ENCODE results near the gene PVALEF.

PVALEF gene

DNA sequence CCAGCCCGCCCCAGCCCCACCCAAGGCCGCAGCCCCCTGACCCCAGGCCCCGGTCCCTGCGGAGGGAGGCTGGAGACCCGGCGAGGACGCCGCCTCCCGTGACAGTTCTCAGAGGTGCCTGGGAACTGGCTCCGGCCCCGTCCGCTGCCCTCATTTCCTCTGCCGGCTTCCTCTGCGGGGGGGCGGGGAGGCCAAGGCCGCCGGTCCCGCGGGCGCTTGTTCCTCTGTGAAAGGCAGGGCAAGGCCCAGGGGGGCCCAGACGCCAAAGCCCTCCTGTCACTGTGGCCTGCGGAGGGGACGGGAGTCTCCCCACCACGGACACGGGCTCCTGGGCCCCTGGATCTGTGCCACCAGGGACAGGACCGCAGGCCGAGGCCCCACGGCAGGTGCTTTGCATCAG lies 5.0 kb upstream of the PVALEF start:
- H3K27me3 ChIP-seq (ENCODE audit: control insufficient read depth in 1 of 2, insufficient read depth in 2 of 2, low read length in 2 of 2), result peaks cover 0 to 5% of the 10 kb centered on the region in 2 donors
- no peak overlapping the region for H3K9ac ChIP-seq (ENCODE audit: low read length)
- H3K36me3 ChIP-seq (ENCODE audit: insufficient read depth, low read length), result no peaks in the 10 kb centered on the region
- no peak overlapping the region for H3K4me3 ChIP-seq (ENCODE audit: low read depth in 1 of 2, low read length in 2 of 2)
- H3K4me1 ChIP-seq (ENCODE audit: insufficient read depth, low read length), result no peaks in the 10 kb centered on the region
- H3K27ac ChIP-seq (ENCODE audit: low read depth, low read length), result no peak overlapping the region
- H3K9me3 ChIP-seq (ENCODE audit: low read length), result no peaks in the 10 kb centered on the region

DNA sequence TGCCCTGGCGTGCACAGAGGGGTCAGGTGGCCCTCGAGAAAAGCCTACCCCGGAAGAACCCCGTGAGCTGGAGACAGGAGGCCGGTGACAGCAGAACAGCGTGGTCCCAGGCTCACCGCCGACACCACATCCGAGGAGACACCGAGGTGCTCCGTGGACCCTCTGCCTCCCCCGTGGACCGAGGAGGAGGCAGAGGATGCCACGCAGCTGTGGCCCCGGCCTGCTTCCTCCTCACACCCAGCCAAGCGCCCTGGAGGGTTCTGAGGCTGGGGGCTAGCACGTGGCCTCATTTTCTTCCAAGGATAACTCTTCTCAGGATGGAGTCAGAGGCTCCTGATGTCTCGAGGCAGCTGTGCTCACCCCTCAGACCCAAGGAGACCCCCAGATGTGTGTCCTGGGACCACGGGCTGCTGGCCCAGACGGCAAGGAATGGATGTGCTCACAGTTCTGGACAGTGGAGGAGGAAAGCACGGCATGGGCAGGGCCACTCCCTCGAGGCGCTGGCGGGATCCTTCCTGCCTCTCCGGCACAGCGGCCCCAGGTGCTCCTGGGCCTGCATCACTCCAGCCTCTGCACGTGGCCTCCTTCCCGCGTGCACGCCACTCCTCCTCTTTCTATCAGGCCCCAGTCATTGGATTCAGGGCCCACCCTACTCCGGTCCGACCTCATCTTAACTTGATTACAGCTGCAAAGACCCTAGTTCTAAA lies 4.4 kb upstream of the PVALEF start:
- no peaks in the 10 kb centered on the region for H3K36me3 ChIP-seq (ENCODE audit: insufficient read depth, low read length)
- no peak overlapping the region for H3K27ac ChIP-seq (ENCODE audit: low read depth, low read length)
- no peak overlapping the region for H3K9ac ChIP-seq (ENCODE audit: low read length)
- H3K4me1 ChIP-seq (ENCODE audit: insufficient read depth, low read length), result no peaks in the 10 kb centered on the region
- no peak overlapping the region for H3K4me3 ChIP-seq (ENCODE audit: low read depth in 1 of 2, low read length in 2 of 2)
- no peaks in the 10 kb centered on the region for H3K9me3 ChIP-seq (ENCODE audit: low read length)
- H3K27me3 ChIP-seq (ENCODE audit: control insufficient read depth in 1 of 2, insufficient read depth in 2 of 2, low read length in 2 of 2), result peaks cover 0 to 10% of the 10 kb centered on the region in 2 donors

DNA sequence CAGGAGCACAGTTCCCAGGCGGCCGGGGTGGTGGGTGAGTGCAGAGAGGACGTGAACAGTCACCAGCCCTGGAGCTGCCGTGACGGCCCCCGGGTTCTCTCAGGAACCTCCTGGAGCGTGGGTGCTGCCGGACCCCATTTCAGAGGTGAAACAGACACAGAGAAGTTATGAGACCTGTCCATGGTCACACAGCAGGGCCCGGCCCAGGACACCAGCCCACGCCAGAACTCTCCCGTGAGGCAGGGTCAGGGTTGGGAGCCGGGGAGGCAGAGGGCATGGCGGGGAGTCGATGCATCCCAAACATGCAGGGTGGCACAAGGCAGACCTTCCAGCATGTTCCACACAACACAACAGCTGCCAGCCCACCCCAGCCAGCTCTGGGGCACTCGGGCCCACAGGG lies 3.8 kb upstream of the PVALEF start:
- no peak overlapping the region for H3K9ac ChIP-seq (ENCODE audit: low read length)
- H3K36me3 ChIP-seq (ENCODE audit: insufficient read depth, low read length), result no peaks in the 10 kb centered on the region
- H3K4me1 ChIP-seq (ENCODE audit: insufficient read depth, low read length), result no peaks in the 10 kb centered on the region
- no peaks in the 10 kb centered on the region for H3K9me3 ChIP-seq (ENCODE audit: low read length)
- H3K4me3 ChIP-seq (ENCODE audit: low read depth in 1 of 2, low read length in 2 of 2), result no peak overlapping the region
- H3K27ac ChIP-seq (ENCODE audit: low read depth, low read length), result no peak overlapping the region
- H3K27me3 ChIP-seq (ENCODE audit: control insufficient read depth in 1 of 2, insufficient read depth in 2 of 2, low read length in 2 of 2), result peaks cover 0 to 11% of the 10 kb centered on the region in 2 donors

- no peak overlapping the region for H3K27ac ChIP-seq (ENCODE audit: low read depth, low read length)
These were observed 3.3 kb upstream of the PVALEF start for GRCh38 chr17:81161972-81162371.

DNA sequence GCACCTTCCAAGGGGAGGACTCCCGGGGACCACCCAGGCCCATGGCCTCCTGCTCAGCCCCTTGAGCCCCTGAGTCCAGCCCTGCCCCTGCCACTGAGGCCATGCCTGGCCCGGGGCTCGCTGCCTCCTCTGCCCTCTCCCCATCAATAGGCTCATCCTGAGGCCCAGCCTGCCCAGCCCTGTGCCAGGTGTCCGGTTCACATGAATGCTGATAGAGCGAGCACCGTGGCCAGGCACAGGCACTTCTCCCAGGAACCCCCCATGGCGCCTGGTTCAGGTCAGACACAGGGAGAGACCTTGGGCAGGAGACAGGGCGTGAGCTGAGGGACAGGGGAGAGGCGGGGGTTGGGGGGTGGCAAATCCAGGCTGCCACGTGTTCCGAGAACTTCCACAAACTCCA lies 2.8 kb upstream of the PVALEF start:
- H3K9me3 ChIP-seq (ENCODE audit: low read length), result no peaks in the 10 kb centered on the region
- no peaks in the 10 kb centered on the region for H3K36me3 ChIP-seq (ENCODE audit: insufficient read depth, low read length)
- no peak overlapping the region for H3K9ac ChIP-seq (ENCODE audit: low read length)
- no peaks in the 10 kb centered on the region for H3K4me1 ChIP-seq (ENCODE audit: insufficient read depth, low read length)
- no peak overlapping the region for H3K4me3 ChIP-seq (ENCODE audit: low read depth in 1 of 2, low read length in 2 of 2)
- H3K27me3 ChIP-seq (ENCODE audit: control insufficient read depth in 1 of 2, insufficient read depth in 2 of 2, low read length in 2 of 2), result peaks cover 0 to 20% of the 10 kb centered on the region in 2 donors
- no peak overlapping the region for H3K27ac ChIP-seq (ENCODE audit: low read depth, low read length)

More at GRCh38 chr17:81161972-81162371, 3.3 kb upstream of the PVALEF start:
- no peaks in the 10 kb centered on the region for H3K9me3 ChIP-seq (ENCODE audit: low read length)
- H3K9ac ChIP-seq (ENCODE audit: low read length), result no peak overlapping the region
- H3K27me3 ChIP-seq (ENCODE audit: control insufficient read depth in 1 of 2, insufficient read depth in 2 of 2, low read length in 2 of 2), result peaks cover 0 to 15% of the 10 kb centered on the region in 2 donors
- H3K4me1 ChIP-seq (ENCODE audit: insufficient read depth, low read length), result no peaks in the 10 kb centered on the region
- no peak overlapping the region for H3K4me3 ChIP-seq (ENCODE audit: low read depth in 1 of 2, low read length in 2 of 2)
- no peaks in the 10 kb centered on the region for H3K36me3 ChIP-seq (ENCODE audit: insufficient read depth, low read length)

- Histone ChIP-seq H3K4me1 (ENCODE audit: insufficient read depth, low read length) (no peaks in the 10 kb centered on the region), H3K9me3 (ENCODE audit: low read length) (no peaks in the 10 kb centered on the region), H3K27ac (ENCODE audit: low read depth, low read length) (no peak overlapping the region), H3K27me3 (ENCODE audit: control insufficient read depth in 1 of 2, insufficient read depth in 2 of 2, low read length in 2 of 2) (peaks cover 0 to 25% of the 10 kb centered on the region in 2 donors), H3K36me3 (ENCODE audit: insufficient read depth, low read length) (no peaks in the 10 kb centered on the region), H3K4me3 (ENCODE audit: low read depth in 1 of 2, low read length in 2 of 2) (no peak overlapping the region), H3K9ac (ENCODE audit: low read length) (no peak overlapping the region)
These were observed 2.1 kb upstream of the PVALEF start for GRCh38 chr17:81163051-81163695.

DNA sequence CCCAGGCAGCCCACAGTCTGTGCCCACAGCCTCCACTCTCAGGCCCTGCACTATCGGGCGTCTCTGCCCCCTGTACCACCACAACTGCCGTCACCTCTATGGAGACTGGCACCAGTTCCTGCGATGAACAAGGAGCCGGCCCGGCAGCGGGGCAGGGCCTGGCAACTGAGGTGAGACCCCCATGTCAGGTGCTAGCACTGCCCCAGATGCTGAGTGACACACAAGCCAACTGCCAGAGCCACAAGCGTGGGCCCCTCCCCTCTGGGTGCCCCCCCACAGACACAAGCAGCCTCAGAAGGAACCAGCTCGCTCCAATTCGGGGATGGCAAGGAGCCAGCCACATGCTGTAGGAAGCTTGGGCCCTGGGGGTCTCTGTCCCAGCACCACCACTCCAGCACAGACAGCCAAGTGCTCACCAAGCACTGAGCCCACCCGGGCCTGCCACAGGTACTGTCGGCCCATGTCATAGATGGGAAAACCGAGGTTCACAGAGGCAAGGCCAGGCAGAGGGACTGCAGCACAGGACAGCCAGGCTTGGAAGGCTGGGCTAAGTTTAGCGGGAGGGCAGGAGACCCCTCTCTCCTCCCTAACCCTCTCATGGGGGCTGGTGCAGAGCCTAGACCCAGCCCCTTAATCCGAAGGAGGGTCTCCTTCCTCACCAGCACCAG lies 1.5 kb upstream of the PVALEF start:
- H3K4me1 ChIP-seq (ENCODE audit: insufficient read depth, low read length), result no peaks in the 10 kb centered on the region
- no peak overlapping the region for H3K27ac ChIP-seq (ENCODE audit: low read depth, low read length)
- no peaks in the 10 kb centered on the region for H3K9me3 ChIP-seq (ENCODE audit: low read length)
- H3K27me3 ChIP-seq (ENCODE audit: control insufficient read depth in 1 of 2, insufficient read depth in 2 of 2, low read length in 2 of 2), result peaks cover 0 to 25% of the 10 kb centered on the region in 2 donors
- no peaks in the 10 kb centered on the region for H3K36me3 ChIP-seq (ENCODE audit: insufficient read depth, low read length)
- no peak overlapping the region for H3K4me3 ChIP-seq (ENCODE audit: low read depth in 1 of 2, low read length in 2 of 2)
- H3K9ac ChIP-seq (ENCODE audit: low read length), result no peak overlapping the region

DNA sequence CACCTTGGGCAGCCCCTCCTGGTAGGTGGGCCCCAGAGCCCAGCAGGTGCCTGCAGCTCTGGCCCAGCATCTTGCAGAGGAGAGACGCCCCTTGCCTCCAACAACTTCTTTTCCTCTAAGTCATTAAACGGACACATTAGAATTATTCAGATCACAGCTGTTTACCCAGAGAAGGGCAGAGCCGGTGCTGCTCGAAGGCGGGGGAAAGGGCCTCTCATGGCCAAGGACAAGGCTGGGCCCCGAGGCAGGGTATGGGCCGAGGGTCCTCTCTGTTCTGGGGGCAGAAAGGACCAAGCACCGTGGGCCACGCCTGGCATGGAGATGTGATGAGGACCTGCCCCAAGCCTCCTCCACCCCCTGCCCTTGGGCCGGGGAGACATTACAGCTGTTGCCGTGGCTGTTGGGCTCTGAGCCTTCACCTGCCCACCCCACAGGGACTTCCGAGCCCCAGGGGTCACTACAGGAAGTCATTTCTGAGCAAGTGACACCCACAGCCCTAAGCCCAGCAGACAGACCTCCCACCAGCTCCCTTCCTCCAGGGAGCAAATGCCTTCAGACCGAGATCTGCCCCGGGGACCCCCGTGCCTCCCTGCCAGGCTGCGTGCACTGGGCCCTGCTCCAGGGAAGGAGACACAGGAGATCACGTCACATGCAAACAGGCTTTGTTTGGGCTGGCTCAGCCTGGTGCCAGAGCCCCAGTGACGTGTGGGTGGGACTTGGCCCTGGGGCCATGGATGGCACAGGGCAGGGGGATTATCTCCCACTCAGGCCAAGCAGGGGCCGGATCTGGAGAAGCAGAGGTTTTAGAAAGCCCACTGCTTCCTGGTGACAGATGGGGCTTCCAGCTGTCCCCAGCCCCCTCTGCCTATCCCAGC lies 699 bp upstream of the PVALEF start:
- peaks cover 0 to 25% of the 10 kb centered on the region in 2 donors for H3K27me3 ChIP-seq (ENCODE audit: control insufficient read depth in 1 of 2, insufficient read depth in 2 of 2, low read length in 2 of 2)
- H3K36me3 ChIP-seq (ENCODE audit: insufficient read depth, low read length), result no peaks in the 10 kb centered on the region
- no peaks in the 10 kb centered on the region for H3K4me1 ChIP-seq (ENCODE audit: insufficient read depth, low read length)
- no peak overlapping the region for H3K4me3 ChIP-seq (ENCODE audit: low read depth in 1 of 2, low read length in 2 of 2)
- H3K9ac ChIP-seq (ENCODE audit: low read length), result no peak overlapping the region
- no peak overlapping the region for H3K27ac ChIP-seq (ENCODE audit: low read depth, low read length)
- no peaks in the 10 kb centered on the region for H3K9me3 ChIP-seq (ENCODE audit: low read length)

- no peak within 1 kb of the TSS for H3K9ac ChIP-seq (ENCODE audit: low read length)
- no peak within 1 kb of the TSS for H3K4me3 ChIP-seq (ENCODE audit: low read depth in 1 of 2, low read length in 2 of 2)
- no peaks in the 10 kb centered on the region for H3K36me3 ChIP-seq (ENCODE audit: insufficient read depth, low read length)
- H3K4me1 ChIP-seq (ENCODE audit: insufficient read depth, low read length), result no peaks in the 10 kb centered on the region
- no peak within 1 kb of the TSS for H3K27ac ChIP-seq (ENCODE audit: low read depth, low read length)
- H3K9me3 ChIP-seq (ENCODE audit: low read length), result no peaks in the 10 kb centered on the region
- peaks cover 0 to 30% of the 10 kb centered on the region in 2 donors for H3K27me3 ChIP-seq (ENCODE audit: control insufficient read depth in 1 of 2, insufficient read depth in 2 of 2, low read length in 2 of 2)
These were observed 756 bp downstream of the PVALEF start, which contains the start of gene AATK for GRCh38 chr17:81166033-81166492. Gene AATK (minus strand): TSS chr17:81166221. CDS start chr17:81165992, 229 bp downstream.

GRCh38 chr17:81167194-81167524 lies 1.9 kb downstream of the PVALEF start:
- no peak overlapping the region for H3K27ac ChIP-seq (ENCODE audit: low read depth, low read length)
- peaks cover 0 to 30% of the 10 kb centered on the region in 2 donors for H3K27me3 ChIP-seq (ENCODE audit: control insufficient read depth in 1 of 2, insufficient read depth in 2 of 2, low read length in 2 of 2)
- no peaks in the 10 kb centered on the region for H3K9me3 ChIP-seq (ENCODE audit: low read length)
- H3K4me1 ChIP-seq (ENCODE audit: insufficient read depth, low read length), result no peaks in the 10 kb centered on the region
- H3K4me3 ChIP-seq (ENCODE audit: low read depth in 1 of 2, low read length in 2 of 2), result no peak overlapping the region
- no peaks in the 10 kb centered on the region for H3K36me3 ChIP-seq (ENCODE audit: insufficient read depth, low read length)
- H3K9ac ChIP-seq (ENCODE audit: low read length), result no peak overlapping the region

DNA sequence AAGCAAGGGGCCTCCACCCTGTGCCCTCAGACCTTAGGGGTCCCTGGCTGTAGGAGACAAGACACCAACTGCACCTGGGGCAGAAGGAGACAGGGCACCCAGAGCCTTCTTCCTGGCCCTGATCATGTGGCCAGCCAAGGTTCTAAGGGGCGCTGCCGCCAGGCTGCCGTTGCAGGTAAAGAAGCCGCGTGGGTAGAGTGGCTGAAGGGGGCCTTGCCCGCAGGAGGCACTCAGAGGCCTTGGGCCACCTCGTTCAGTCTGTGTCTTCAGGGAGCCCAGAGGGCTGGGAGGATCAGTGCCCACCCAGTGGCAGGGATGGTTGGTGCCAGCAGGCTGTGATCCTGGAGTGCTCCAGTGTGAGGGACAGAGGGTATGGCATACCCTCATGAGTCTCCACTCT lies 2.3 kb downstream of the PVALEF start:
- Histone ChIP-seq H3K4me1 (ENCODE audit: insufficient read depth, low read length) (no peaks in the 10 kb centered on the region), H3K27me3 (ENCODE audit: control insufficient read depth in 1 of 2, insufficient read depth in 2 of 2, low read length in 2 of 2) (peaks cover 0 to 30% of the 10 kb centered on the region in 2 donors), H3K27ac (ENCODE audit: low read depth, low read length) (no peak overlapping the region)

More for the DNA sequence above, 2.3 kb downstream of the PVALEF start:
- no peak overlapping the region for H3K9ac ChIP-seq (ENCODE audit: low read length)
- no peaks in the 10 kb centered on the region for H3K9me3 ChIP-seq (ENCODE audit: low read length)
- H3K36me3 ChIP-seq (ENCODE audit: insufficient read depth, low read length), result no peaks in the 10 kb centered on the region
- H3K4me3 ChIP-seq (ENCODE audit: low read depth in 1 of 2, low read length in 2 of 2), result no peak overlapping the region

Measured in muscle layer of colon (tissue), 2 donors.